ACHN (cell line): Measurements from ENCODE around the gene MARCHF3.
"Not testable (repeated sequence)": the region's sequence is repeated elsewhere in the genome, so short reads cannot be mapped to it uniquely, and the experiment has no call there.

Source experiments
- DNase-seq: peaks from one replicate; pipeline ENCODE4 v3.0.0-alpha.2; 2015
- in situ Hi-C: cut with HindIII; loops from 2 replicates; pipeline ENCODE4 v1.10.0; 2017; ENCODE audit warnings: low sequenced_read_pairs, low pct_ligation_motif_present, low pct_unique_long_range_greater_than_20kb

Gene MARCHF3

GRCh38 chr5:126875303-126875785 is 155.0 kb downstream of the MARCHF3 start:
- in situ Hi-C loops: no loop called here
- DNase-seq: no peak

GRCh38 chr5:126872561-126873354 is 157.6 kb downstream of the MARCHF3 start:
- DNase-seq: no peak
- in situ Hi-C loops: no loop called here

DNA sequence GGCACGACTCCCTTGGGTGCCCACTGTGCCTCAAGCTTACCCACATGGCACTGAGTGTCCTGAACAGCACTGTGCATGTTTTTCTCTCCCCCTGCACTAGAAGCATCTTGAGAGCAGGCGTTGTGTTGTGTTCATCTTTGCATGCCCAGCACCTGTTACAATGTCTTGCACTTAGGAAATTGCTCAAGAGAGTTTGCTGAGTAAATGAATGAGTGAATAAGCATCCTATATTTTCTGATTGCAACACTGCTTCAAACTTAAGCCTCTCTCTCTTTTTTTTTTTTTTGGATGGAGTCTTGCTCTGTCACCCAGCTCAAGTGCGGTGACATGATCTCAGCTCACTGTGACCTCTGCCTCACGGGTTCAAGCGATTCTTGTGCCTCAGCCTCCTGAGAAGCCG is 158.9 kb downstream of the MARCHF3 start:
- no peak for DNase-seq
- in situ Hi-C loops: no loop called here

- no peak for DNase-seq
- in situ Hi-C loops: no loop called here
Observed at GRCh38 chr5:126869005-126869451, 161.3 kb downstream of the MARCHF3 start.

- no peak for DNase-seq
- in situ Hi-C loops: no loop called here
Observed at GRCh38 chr5:126868338-126869004, 161.9 kb downstream of the MARCHF3 start.

- in situ Hi-C loops: no loop called here
Observed at GRCh38 chr5:126866851-126867636, 163.3 kb downstream of the MARCHF3 start.

DNA sequence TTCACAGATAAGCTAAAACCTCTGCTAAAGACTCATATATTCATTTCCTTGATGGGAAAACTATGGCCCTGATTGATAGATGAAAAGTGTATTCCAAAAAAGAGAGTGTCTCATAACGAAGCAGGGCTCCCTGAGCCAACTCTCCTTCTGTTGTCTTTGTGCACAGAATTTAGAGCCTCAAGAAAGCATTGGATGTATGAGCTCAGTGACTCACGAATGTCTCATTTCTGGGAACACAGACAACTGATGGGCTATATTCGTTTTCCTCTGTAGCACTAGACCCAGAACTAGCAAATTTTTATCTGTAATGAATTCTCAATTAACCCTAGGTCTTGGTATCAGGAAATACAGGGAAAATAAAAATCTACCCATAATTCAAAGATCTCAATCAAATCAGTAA is 165.1 kb downstream of the MARCHF3 start:
- in situ Hi-C loops: no loop called here

More at GRCh38 chr5:126866851-126867636, 163.3 kb downstream of the MARCHF3 start:
- no peak for DNase-seq

DNA sequence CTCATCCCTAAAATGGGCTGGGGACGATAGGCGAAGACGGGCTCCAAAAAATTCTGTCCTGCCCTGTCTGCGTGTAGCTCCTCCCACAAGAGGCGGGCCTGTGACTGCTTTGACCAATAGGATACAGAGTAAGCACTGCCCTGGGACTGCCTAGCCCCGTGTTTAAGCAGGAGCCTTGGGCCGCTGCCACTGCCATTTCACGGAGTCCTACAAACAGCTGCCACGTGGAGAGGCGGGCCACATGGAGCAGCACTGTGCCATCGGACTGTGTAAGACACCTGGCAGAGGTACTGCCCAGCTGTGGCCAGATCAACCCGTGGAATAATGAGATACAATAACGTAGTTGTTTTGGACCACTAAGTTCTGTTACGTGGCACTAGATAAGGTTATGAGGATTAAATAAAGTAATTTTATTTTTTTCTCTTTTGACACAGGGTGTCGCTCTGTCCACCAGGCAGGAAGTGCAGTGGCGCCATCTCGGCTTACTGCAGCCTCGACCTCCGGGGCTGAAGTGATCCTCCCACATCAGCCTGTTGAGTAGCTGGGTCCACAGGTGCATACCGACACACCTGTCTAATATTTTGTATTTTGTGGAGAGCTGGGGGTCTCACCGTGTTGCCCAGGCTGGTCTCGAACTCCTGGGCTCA is 166.2 kb downstream of the MARCHF3 start:
- in situ Hi-C loops: no loop called here
- DNase-seq: no peak

More for the DNA sequence above, 165.1 kb downstream of the MARCHF3 start:
- no peak for DNase-seq

DNA sequence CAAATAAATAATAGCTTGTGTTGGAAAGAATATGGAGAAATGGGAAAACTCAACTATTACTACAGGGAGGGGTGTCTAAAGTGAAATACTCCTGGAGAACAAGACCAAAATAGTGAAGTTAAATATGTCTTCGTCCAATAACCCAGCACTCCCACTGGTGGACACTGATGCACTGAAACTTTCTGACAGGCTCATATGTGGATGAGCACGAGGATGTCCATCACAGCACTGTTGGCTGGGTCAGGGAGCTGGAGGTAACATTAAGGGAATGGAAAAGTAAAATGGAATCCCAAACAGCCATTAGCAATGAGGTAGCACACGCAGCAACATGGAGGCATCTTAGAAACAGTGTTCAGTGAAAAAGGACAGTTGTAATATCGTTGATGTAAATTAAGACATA is 167.0 kb downstream of the MARCHF3 start:
- in situ Hi-C loops: no loop called here
- no peak for DNase-seq

- in situ Hi-C loops: no loop called here
- no peak for DNase-seq
Observed at GRCh38 chr5:126858441-126858840, 171.9 kb downstream of the MARCHF3 start.

DNA sequence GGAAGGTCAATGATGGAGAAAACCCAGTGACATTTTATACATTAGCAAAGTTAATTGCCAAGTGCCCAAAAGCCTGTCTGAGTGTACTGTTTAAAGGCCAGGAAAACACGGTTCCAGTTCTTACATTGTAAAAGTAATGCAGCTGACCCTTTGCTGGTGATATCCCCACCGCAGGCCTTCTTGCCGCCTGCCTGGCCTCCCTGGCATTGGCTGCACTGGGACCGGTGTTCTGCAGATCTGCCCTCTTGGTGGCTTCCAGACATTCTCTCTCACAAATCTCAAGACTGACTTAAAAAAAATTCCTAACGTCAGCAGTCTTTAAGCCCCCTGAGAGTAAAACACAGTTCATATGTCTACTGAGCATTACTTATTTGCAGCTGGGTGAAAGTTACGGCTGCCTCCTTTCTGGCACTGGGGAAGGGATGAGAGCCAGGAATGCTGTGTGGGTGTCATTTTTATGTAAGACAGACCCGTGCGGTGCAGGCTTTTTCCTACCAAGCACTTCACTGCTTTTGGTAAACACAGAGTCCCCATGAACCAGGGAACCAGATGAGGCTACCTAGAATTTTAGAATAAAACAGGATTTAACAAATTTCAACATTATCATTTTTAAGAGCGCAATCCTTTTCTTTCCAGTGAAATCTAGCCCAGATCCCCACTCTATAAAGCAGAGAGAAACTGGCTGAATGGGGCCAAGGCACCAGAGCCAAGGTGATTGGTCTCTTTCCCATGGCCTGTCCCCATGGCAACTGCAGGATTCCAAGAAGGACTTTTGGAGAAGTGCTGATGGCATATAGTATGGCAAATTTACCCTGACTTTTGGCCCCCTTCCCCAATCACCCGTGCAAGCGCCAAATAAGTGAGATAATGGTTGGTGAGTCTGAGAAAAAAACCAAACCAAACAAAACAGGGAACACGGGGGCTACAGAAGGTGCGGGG is 172.6 kb downstream of the MARCHF3 start:
- in situ Hi-C loops: no loop called here
- no peak for DNase-seq

DNA sequence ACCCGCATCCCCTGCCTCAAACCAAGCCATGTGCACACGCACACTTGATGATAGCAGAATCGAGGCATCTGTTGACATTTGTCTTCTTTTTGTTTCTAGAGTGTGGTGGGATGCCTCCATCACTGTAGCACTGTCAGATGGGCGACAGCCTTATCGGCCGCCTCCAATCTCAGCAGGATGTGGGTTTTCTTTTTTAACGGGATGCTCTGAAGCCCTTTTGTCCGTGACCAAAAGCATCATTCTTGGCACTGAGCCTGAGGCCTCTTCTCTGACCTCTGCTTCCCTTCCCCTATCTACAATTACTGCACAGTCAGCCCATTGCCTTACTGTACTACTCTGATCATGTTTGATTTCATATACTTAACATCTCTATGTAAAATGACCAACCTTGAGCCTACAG is 175.1 kb downstream of the MARCHF3 start:
- no peak for DNase-seq
- in situ Hi-C loops: no loop called here

- DNase-seq: no peak
- in situ Hi-C loops: no loop called here
Observed at GRCh38 chr5:126854526-126855110, 175.7 kb downstream of the MARCHF3 start.

DNA sequence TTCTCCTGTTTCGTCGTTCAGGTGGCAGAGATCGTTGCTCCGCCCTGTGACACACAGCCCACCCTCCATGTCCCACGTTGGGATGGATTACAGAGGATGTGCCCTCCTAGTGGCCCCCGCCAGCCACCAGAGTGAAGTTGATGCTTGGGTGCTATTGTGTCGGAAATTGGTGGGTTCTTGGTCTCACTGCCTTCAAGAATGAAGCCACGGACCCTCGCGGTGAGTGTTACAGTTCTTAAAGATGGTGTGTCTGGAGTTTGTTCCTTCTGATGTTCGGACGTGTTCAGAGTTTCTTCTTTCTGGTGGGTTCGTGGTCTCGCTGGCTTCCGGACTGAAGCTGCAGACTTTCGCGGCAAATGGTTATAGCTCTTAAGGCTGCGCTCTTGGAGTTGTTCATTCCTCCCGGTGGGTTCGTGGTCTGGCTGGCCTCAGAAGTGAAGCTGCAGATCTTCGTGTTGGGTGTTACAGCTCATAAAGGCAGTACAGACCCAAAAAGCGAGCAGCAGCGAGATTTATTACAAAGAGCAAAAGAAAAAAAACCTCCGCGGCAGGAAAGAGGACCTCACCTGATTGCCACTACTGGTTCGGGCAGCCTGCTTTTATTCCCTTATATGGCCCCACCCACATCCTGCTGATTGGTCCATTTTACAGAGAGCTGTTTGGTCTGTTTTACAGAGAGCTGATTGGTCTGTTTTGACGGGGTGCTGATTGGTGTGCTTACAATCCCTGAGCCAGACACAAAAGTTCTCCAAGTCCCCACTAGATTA is 176.6 kb downstream of the MARCHF3 start:
- in situ Hi-C loops, DNase-seq: not testable (repeated sequence)

DNA sequence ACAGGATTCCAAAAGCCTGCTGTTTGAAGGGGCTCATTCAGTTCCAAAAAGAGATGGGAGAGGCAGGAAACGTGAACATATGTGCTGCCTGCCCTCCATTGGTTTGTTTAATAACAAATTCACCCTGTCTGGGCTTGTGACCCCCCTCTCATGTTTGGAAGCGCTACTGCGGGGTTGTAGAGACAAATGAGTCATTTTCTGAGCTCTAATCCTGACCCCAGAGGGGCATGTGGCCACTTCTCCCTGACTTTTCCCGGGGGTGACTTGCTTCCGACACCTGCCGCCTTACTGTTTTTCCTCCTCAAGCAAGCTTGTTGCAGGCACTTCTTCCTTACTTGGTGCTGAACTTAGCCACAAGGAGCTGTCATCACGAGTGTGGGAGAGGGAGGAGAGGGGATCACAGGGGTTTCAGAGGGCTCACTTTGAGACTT is 177.5 kb downstream of the MARCHF3 start:
- in situ Hi-C loops: no loop called here
- DNase-seq: no peak

GRCh38 chr5:126852091-126852571 is 178.2 kb downstream of the MARCHF3 start:
- in situ Hi-C loops: no loop called here
- DNase-seq: no peak
